HG02623 (cell line): Measurements from ENCODE around the gene MOSPD3.
A peak's percentile ranks its signal among the peaks of the same experiment; 100 is the strongest.

ENCODE experiments used
- ATAC-seq: cut with Tn5 transposase; IDR thresholded peaks from one replicate; pipeline ENCODE4 v1.9.1; 2021; ENCODE audit warnings: moderate library complexity; ENCODE audit not compliant: unreplicated experiment

MOSPD3 gene

DNA sequence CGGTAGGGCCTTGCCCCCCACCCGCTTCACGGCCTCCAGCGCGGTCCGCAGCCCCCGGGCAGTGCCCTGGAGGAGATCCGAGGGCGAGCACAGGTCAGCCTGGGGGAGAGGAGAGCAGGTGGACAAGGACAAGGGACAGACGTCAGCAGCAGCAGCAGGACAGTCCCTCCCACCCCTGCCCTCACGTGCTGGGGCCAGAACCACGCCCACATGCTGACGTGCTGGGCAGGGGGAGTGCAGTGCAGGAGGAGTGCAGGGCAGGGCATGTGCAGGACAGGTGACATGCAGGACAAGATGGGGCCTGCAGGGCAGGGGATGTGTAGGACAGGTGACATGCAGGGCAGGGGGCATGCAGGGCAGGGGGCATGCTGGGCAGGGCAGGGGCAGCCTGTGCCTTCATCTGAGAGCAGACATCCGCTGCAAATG, 37.1 kb upstream of the MOSPD3 start:
- ATAC-seq, result no peak

DNA sequence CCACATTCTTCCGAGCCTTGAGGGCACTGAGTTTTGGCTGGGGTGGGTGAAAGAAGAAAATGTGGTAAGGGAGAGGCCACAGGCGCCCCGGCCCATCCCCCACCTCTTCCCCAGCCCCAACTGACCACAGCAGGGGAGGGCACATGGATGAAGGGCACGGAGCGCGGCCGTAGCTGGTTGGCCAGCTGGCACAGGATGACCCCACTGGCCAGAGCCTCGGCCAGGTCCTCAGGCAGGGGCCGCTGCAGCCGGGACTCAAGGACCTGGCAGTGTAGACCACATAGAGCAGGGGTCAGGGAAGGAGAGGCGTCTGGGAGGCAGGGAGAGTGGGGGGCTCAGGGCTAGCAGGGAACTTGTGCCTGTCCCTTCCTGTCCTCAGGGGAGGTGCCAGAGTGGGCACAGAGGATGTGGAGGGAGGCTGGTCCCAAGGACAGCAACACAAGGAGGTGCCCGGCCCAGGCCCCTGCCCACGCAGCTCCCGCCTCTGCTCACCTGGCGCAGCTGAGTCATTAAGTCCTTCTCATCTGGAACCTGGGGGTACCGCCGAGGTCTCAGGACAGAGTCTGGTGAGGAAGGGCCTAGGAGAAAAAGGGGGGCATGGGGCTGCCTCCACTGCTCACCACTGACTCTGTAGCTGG, 36.5 kb upstream of the MOSPD3 start:
- no peak for ATAC-seq

DNA sequence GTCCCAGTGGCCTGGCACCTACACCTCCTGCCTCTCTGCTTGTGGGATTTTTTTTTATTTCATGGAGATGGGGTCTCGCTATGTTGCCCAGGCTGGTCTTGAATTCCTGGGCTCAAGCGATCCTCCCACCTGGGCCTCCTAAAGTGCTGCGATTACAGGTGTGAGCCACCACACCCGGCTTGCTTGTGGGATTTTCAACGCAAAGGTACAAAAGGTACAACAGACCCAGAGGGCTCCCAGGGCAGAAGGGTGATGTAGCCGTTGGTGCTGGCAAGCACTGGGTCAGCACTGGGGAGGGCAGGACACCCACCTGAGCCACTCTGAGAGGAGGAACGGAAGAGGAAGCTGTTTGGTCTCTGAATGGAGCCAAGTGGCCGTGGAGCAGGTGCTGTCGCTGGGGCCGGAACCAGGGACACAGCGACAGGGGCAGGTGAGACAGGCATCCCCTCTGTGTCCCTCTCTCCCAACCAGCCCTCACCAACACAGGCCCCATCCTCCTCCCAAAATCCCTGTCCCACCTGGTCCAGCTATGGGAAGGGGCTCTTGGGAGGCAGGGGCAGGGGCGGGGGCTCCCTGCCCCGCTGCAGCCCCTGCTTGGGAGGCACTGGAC, 35.9 kb upstream of the MOSPD3 start:
- ATAC-seq, result no peak

DNA sequence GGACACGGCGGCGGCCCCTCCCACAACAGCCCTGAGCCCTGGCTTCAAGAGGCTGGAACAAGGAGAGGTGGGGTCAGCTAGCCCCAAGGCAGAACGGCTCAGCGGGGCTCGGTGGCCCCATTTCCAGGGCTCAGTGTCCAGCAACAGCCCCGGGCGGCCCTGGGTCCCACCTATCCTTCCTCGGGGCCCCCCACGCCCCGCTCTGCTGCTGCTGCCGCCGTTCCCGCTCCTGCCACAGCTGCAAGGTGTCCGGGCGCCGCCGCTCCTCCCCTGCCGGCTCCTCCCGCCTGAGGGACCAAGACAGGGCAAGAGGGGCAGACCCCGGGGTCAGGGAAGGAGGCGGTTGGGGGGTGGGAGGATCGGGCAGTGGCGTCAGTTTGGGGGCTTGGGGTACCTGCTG, 35.2 kb upstream of the MOSPD3 start:
- no peak for ATAC-seq

DNA sequence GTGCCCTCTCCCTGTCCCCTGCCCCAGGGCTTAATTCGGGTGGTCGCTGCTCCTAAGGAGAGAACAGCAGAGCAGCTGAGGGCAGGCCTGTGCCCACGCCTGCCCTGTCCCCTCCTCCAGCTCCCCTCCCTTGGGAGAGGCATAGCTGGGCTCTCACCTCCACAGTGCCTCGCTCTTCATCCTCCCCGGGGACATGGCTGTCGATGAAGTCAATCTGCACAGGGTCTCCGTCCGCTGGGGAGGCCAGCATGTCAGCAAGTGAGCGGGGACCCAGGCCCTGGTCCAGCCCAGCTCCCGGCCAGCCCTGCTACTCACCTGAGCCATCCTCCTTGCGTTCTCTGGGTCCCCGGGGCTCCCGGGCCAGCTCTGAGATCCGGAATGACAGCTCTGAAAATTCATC, 34.8 kb upstream of the MOSPD3 start:
- no peak for ATAC-seq

DNA sequence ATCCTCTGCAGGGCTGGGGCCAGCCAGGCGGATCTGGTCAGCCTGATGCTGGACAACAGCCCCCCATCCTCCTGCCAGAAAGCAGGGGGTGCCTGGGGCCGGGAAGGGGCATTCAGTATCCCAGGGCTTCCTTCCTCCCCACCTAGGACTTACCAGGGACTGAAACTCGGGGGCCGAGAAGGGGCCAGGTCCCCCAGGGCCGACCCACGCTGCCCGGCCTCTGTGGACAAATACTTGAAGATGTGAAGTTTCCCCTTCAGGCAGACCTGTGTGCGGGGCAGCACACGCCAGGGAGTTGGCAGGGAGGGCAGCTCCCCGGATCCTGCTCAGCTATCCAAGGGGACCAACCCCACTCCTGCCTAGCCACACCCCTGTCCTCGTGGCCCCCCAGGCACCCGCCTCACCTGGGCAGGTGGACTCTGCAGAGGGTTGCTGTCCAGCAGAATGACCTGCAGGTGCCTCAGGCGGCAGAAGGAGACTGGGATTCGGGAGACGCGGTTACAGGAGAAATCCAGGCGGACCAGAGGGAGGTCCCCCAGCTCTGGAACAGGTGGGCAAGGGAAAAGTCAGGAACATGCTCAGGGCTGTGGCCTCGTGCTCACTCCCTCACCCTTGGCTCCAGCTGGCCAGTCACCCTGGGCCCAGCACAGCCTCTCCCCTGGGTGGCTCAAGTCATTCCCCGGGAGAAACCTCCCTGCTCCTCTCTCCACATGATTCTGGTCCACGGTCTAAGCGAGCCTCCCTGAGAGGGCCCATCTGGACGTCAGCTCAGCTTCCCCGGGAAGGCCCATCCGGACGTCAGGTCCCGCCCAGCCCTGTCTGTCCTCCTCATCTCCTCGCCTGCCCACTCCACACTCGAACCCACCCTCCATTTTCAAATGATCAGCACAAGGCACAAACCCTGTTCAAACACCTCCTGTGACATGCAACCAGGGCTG, 33.8 kb upstream of the MOSPD3 start:
- ATAC-seq, result no peak

DNA sequence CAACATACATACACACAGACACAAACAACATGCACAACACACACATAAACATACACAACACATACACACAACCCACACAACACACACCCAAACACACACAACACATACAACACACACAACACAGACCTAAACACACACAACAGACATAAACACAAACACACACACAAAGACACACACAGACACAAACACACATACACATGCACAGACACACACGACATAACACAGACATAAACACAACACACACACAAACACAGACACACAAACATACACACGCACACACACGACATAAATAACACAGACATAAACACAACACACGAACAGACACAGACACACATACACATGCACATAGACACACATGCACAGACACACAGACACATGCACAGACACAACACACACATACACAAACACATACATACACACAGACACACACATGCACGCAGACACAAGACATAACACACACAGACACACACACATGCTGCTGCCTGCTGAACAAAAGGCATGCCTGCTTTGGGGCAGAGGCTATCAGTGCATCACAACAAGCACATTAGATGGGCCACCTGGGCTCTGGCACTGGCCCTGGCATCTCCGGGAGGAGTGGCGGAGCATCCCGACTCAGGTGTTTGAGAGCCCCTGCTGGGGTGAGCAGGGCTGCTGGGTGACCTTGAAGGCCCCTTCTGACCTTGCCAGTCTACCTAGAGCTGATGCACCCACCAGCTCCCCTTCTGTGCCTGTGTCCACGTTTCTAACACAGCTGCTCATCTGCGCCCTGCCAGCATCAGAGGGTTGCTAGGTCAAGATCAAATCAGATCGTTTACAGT, 31.7 kb upstream of the MOSPD3 start:
- ATAC-seq, result no peak

DNA sequence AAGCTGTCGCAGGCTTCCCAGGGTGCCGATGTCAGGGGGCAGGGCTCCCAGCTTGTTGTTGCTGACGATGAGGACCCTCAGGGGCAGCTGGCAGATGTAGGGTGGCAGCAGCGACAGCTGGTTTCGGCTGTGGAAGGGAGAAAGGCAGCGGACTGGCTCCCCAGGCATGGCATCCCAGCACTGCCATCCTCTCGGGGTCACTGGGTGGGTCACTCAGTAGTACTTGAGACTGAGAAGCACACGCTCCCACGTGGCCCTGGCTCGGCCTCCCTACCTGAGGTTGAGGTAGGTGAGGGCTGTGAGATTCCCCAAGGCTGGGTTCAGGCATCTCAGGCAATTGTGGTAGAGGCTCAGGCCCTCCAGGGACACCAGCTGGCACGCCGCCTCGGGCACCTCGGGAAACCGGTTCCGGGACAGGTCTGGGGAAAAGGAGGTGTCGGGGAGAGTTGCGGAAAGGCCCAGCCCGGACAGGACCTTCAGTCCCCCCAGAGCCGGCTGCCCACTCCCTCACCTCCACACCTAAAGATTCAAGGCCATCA, 30.2 kb upstream of the MOSPD3 start:
- no peak for ATAC-seq

DNA sequence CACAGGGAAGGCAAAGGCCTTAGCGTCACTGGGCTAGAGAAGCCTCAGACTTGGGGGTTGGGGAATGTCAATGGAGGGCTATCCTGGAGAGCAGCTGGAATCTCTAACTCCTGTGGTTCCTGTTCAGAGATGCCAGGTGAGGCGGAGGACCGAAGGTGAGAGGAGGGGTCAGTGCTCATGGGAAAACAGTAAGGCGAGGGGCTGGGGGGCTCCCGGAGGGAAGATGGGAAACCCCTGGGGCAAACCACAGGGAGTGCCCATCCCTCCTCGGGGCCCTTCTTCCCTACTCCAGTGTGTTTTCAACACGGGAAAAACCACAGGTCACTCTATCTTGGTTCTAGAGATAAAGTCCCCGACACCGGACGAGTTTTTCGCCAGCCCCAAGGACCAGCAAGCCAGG, 29.7 kb upstream of the MOSPD3 start:
- ATAC-seq, result no peak

DNA sequence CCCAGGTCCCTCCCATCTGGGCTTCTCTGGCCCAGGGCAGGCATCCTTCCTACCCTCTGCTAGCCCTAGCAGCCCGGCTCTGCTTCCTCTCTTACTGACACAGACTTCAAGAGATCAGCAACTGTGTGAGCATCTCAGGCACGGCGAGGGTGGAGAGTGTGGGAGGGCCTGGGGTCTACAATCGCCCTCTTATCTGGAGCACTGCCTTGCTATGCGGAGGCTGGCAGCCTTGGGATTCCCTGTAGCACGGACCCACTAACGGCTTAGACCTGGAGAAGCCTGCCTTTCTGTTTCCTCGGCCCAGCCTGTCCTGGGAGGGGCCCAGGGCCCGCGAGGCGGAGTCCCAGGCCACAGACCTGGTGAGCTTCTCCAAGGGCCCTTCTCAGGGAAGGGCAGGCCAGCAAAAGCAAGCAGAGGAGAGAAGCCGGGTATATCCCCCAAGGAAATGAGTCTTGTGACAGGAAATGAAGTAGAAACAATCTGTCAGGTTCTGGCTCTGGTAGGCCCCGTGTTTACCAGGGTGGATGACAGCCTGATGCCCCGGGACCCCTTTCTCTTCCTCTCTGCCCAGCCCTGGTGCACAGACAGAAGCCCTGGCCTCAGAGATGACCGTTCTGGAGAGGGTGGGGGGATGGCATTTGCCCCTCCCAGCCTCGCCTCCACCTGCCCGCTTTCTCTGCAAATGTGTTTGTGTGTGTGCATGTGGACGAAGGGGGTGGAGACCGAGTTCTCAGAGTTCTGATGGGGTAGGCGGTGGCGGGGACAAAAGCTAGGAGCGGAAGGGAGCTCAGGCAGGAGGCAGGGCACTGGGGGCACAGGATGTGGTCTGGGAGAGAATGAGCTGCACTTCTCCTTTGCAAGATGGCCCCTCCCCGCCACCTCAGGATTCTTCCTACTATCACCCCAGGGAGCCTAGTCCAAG, 28.9 kb upstream of the MOSPD3 start:
- ATAC-seq, result no peak

DNA sequence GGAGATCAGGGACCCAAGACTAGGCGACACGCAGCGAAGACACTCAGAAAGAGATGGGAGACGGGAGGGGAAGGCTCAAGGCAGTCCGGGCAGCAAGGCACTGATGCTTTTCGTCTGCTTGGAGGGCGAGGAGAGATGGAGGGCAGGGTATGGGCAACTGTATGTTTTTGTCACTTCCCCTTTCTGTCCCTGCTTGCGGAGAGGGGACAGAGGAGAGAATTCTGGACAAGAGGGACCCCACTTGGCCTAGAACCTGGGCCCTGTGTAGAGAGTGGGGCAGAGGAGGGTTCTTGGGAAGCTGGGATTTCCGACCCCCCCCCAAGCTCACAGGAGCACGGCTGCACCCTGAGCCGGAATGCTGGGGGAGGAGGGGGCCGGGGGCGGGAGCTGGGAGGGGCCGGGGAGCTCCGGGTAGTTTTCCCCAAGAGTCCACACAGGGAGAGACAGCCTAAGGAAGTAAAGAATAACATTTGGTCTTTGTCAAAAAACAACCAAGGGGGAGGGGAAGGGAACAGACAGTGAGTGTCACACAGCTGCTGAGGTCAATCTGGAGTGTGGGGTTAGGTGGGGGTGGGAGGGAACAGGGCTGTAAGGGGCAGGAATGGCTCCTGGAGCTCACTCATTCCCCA, 28.2 kb upstream of the MOSPD3 start:
- ATAC-seq, result no peak

DNA sequence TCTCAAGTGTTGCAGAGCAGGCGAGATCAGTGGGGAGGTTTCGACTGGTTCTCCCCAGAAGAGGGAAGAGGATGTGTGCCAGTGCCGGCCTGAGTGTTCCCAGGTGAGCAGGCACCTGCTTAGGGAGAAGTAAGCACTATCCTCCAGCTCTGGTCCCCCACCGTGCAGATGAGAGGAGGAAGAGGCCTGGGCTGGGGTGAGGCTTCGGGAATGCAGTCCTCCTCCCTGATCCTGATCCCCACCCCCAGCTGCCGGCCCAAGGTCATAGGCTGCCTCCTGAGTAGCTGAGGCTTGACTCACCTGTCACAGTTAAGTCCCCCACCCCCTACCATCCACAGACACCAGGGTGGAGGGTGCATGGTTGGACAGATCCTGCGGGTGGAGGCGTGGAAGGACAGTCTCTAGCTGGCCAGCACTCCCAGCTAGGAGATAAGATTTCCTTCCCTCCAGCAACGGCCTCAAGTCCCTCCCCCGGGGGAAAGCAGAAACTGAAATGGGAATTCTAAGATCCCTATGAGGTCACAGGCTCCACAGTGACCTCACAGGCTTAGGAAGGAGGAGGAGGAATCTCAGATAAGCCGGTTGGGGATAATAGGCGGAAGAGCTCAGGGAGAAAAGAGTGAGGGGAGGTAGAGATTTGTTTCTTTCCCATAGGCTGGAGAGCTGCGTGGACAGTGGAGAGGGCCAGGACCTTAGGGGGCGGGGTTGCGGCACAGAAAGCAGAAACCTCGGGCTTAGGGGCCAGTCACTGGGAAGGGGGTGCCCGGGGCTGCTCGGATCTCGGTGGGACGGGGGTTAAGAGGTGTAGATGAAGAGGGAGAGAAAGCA, 27.4 kb upstream of the MOSPD3 start:
- ATAC-seq, result no peak

DNA sequence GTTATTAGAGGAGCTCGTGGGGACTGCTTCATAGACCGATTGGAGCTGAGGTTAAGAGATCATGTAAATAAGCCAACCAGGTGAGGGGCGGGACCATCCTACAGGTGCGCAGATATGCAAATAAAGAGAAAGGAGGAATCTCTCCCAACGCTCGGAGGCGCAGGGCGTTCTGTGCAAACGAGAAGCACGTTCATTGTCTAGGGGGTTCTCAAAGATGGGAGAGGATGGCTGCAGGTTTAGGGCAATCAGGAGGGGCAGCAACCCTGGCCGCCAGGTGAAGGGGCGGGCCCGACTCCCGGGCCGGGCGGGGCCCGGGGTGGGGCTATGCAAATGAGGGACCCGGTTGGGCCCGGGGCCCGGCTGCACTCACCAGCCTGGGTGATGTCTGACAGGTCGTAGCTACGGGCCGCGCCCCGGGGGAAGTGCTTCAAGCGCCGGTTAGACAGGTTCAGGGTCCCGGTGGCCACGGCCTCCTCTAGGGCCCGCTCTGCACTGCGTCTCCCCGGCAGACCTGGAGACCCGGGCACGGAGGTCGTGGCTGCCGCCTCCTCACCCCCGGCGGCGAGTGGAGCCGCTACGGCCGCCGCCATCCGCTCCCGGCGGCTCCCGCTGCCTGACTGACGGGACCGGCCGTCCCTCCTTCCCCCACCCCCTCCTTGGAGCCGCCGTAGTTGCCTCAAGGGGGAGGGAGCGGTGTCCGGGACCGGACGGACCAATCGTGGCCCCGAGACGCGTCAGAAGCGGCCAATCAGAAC, 26.7 kb upstream of the MOSPD3 start, which contains the start of gene LRCH4:
Gene LRCH4, minus strand, starts transcription at position 619 of the 755 bp plus-strand sequence. Its CDS starts 29 bp downstream, at position 590.
- peak; percentile 5 for ATAC-seq

DNA sequence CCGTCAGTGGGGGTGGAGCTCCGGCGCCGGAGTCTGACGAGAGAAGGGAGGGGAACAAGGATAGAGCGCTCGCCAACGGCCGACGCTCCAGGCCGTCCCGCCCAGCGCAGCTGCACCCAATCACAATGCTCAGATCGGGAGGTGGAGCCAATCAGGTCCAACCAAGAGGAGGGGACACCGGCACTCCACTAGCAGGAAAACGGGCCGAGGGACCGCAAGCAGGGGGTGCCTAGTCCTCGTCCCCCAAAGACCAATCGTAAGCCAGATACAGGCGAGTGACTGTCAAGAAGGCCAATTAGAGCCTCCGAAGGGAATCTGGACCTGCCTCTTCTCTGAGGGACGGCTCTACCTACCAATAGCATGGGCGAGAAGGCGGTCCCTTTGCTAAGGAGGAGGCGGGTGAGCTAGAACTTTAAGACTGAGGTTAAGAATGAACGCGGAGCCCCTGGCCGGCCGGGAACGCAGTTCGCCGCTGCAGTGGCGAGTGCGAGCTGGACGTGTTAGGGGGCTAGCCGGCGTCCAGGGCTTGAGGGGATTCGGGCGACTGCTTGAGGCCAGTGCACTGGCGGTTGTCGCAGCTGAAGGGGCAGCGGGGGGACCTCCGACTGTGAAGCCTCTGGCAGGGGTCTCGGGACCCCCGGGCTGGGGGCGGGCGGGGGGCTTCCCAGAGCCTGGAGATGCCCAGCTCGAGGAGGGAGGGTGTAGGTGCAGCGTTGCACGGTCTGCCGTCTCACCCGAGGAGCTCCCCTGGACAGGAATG, 25.9 kb upstream of the MOSPD3 start, which contains the start of gene FBXO24:
Gene FBXO24, plus strand, starts transcription at position 63 of the 760 bp plus-strand sequence. Its CDS starts 298 bp downstream, at position 361.
- peak; percentile 87 for ATAC-seq

DNA sequence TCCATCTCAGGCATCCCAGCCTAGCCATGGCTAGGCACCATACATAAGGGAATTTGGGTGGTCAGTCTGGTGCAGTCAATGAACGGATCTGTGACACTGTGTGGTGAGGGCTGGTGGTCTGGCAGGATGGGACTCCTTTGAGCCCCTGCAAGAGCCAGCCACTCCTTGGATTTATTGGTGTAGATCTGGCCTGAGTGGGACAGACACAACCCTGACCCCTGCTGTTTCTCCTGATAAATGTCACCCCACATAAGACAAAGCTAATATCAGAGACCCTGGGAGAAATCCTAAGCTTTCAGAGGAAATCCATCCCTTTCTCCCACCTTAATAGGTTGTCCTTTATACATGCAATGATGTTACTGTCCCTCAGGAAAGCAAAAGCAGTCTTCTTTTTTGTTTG, 23.9 kb upstream of the MOSPD3 start:
- no peak for ATAC-seq

DNA sequence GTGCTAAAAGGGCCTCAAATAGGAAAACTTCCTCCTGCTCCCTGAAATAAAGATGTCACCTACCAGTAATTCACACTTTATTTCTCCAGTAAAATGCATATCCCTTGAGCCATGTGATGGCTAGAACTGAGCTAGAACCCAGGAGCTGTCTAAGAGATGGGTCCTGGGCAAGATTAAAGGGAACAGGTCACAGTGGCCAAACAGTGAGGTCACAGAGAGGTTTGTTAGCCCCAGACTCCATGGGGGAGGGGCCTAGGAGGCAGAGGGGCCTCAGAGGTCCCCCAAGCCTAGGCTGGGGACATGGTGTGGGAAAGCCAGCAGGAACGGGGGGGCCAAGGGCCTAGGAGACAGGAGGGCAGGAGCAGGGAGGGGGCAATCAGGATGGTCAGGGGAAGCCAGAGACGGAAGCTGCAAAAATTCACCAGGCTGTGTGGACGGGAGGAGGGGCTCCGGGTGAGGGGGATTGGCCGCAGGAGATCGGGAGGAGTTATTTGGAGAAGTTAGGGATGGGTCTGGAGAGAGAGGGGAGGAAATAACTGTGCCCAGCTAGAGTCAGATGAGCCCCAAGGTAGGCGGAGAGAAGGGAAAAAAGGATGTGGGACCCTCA, 22.9 kb upstream of the MOSPD3 start:
- ATAC-seq, result no peak
